Neural cell (in vitro differentiated cells): ENCODE measurements around the gene CYTH3. TPM values are rescaled to one million over a fixed set of nuclear protein-coding genes. Genes with fewer than 3 reads are reported as not detected.
"Not testable (repeated sequence)": the region's sequence is repeated elsewhere in the genome, so short reads cannot be mapped to it uniquely, and the experiment has no call there.

Source experiments
- H2AFZ ChIP-seq: fragments of 200-600, 300-800 bp; sonication (generic), shearing (Covaris generic); 2 replicates; pipeline ENCODE4 v1.6.0; 2014; ENCODE audit warnings: low read depth, mild to moderate bottlenecking, antibody characterized with exemption, low read length, moderate library complexity
- H3F3A ChIP-seq: fragments of 200-600 bp; shearing (Covaris generic); 2 replicates; pipeline ENCODE4 v1.6.1; 2016; ENCODE audit warnings: mild to moderate bottlenecking, moderate library complexity, mixed read lengths, antibody characterized with exemption, low read length; ENCODE audit not compliant: insufficient read depth, poor library complexity, severe bottlenecking
- H3K27ac ChIP-seq: fragments of 200-600, 300-800 bp; sonication (generic), shearing (Covaris generic); 2 replicates; pipeline ENCODE4 v1.5.1; 2014; ENCODE audit warnings: mild to moderate bottlenecking, low read length, moderate library complexity
- H3K27me3 ChIP-seq: fragments of 300-800, 200-600 bp; sonication (generic), shearing (Covaris generic); 2 replicates; pipeline ENCODE4 v1.6.0; 2014; ENCODE audit warnings: mild to moderate bottlenecking, low read depth, low read length, moderate library complexity; ENCODE audit not compliant: insufficient read depth
- H3K36me3 ChIP-seq: fragments of 300-800, 200-600 bp; sonication (generic), shearing (Covaris generic); 2 replicates; pipeline ENCODE4 v1.5.1; 2014; ENCODE audit warnings: mild to moderate bottlenecking, antibody characterized with exemption, low read length, moderate library complexity; ENCODE audit not compliant: insufficient read depth
- H3K4me2 ChIP-seq: fragments of 300-800, 200-600 bp; sonication (generic), shearing (Covaris generic); 2 replicates; pipeline ENCODE4 v1.6.0; 2014; ENCODE audit warnings: mild to moderate bottlenecking, low read length
- H3K4me3 ChIP-seq: fragments of 300-800, 200-600 bp; sonication (generic), shearing (Covaris generic); 2 replicates; pipeline ENCODE4 v1.5.1; 2014; ENCODE audit warnings: mild to moderate bottlenecking, low read length, moderate library complexity
- H3K79me2 ChIP-seq: fragments of 200-600 bp; shearing (Covaris generic); replicated peaks from 2 replicates; pipeline ENCODE4 v1.6.0; 2014; ENCODE audit warnings: mild to moderate bottlenecking, low read length, moderate library complexity; ENCODE audit not compliant: insufficient read depth
- H3K9ac ChIP-seq: fragments of 300-800, 200-600 bp; sonication (generic), shearing (Covaris generic); 2 replicates; pipeline ENCODE4 v1.6.1; 2016; ENCODE audit warnings: mild to moderate bottlenecking, low read length, mixed read lengths
- H3K9me2 ChIP-seq: fragments of 200-600 bp; shearing (Covaris generic); 2 replicates; pipeline ENCODE4 v1.6.1; 2016; ENCODE audit warnings: mild to moderate bottlenecking, low read length, mixed read lengths; ENCODE audit not compliant: insufficient read depth
- H3K9me3 ChIP-seq: fragments of 200-600, 300-800 bp; sonication (generic), shearing (Covaris generic); 2 replicates; pipeline ENCODE4 v1.6.1; 2016; ENCODE audit warnings: mild to moderate bottlenecking, mixed run types, low read length, moderate library complexity, mixed read lengths
- H4K20me1 ChIP-seq: fragments of 200-600 bp; shearing (Covaris generic); 2 replicates; pipeline ENCODE4 v1.6.1; 2016; ENCODE audit warnings: mild to moderate bottlenecking, mixed run types; ENCODE audit not compliant: insufficient read depth
- EP300 ChIP-seq: fragments of 450-650 bp; conservative IDR thresholded peaks from 2 replicates; pipeline ENCODE4 v1.6.1; 2014; ENCODE audit warnings: antibody characterized with exemption, mild to moderate bottlenecking, moderate library complexity; ENCODE audit not compliant: poor library complexity, severe bottlenecking
- EZH2 ChIP-seq: fragments of 200-600, 300-800 bp; shearing (Covaris generic), sonication (generic); IDR thresholded peaks from 2 replicates; pipeline ENCODE4 v1.6.1; 2014; ENCODE audit warnings: antibody characterized with exemption, low read length, borderline replicate concordance, mild to moderate bottlenecking; ENCODE audit not compliant: insufficient read depth, poor library complexity, severe bottlenecking
- MXI1 ChIP-seq: fragments of 450-650 bp; conservative IDR thresholded peaks from 2 replicates; pipeline ENCODE4 v1.6.1; 2014; ENCODE audit warnings: antibody characterized with exemption, mild to moderate bottlenecking; ENCODE audit not compliant: poor library complexity, severe bottlenecking
- POLR2AphosphoS5 ChIP-seq: IDR thresholded peaks from 2 replicates; pipeline ENCODE4 v1.6.1; 2012
- RAD21 ChIP-seq: fragments of 450-650 bp; conservative IDR thresholded peaks from 2 replicates; pipeline ENCODE4 v1.6.1; 2014; ENCODE audit warnings: antibody characterized with exemption, mild to moderate bottlenecking, moderate library complexity
- SMC3 ChIP-seq: fragments of 450-650 bp; conservative IDR thresholded peaks from 2 replicates; pipeline ENCODE4 v1.6.1; 2014; ENCODE audit warnings: antibody characterized with exemption, mild to moderate bottlenecking, moderate library complexity; ENCODE audit not compliant: poor library complexity
- TAF1 ChIP-seq: IDR thresholded peaks from 2 replicates; pipeline ENCODE4 v1.6.1; 2012; ENCODE audit warnings: low read depth
- polyA plus RNA-seq: library from polyadenylated mRNA; depleted of rRNA; stranded (reverse); fragments of >200 nt; gene quantifications from 2 replicates; pipeline ENCODE4 v1.2.3, GENCODE V29; 2014
- TF ChIP-seq, protein P1 (sequence below): IDR thresholded peaks from 2 replicates; pipeline ENCODE4 v1.6.1; 2012; ENCODE audit warnings: borderline replicate concordance
- TF ChIP-seq, protein P2 (sequence below): fragments of 450-650 bp; IDR thresholded peaks from 2 replicates; pipeline ENCODE4 v1.5.1; 2014; ENCODE audit warnings: antibody characterized with exemption, mild to moderate bottlenecking, moderate library complexity; ENCODE audit not compliant: poor library complexity, severe bottlenecking

The CYTH3 gene
- polyA plus RNA-seq, 1 donor from 2014 or later: 33.9 TPM

DNA sequence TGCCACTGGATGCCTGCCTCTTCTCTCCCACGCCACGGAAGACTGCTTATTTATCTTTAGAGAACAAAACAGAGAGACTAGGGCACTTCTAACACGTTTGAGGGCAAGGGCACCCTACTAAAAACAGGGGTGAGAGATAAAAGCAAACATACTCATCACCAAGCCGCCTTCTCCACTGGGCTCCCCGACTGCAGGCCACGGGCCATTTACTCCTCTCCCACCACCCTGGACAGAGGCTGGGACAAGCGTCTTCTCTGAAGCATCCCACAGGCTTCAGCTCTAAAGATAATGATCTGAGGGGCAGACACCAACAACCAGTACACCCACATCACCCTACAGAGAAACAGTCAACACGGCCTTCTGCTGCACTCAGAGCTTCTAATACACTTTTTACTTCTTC lies 78.7 kb downstream of the CYTH3 start:
- H3K79me2 ChIP-seq: no peaks in the 10 kb centered on the region
- no peaks in the 10 kb centered on the region for H4K20me1 ChIP-seq
- H3K9me3 ChIP-seq: no peaks in the 10 kb centered on the region
- no peak overlapping the region for H2AFZ ChIP-seq
- H3F3A ChIP-seq: no peaks in the 10 kb centered on the region
- H3K36me3 ChIP-seq: no peaks in the 10 kb centered on the region
- no peak overlapping the region for H3K4me3 ChIP-seq
- H3K27me3 ChIP-seq: no peaks in the 10 kb centered on the region
- H3K4me2 ChIP-seq: no peak overlapping the region
- H3K9me2 ChIP-seq: no peaks in the 10 kb centered on the region
- no peak overlapping the region for H3K27ac ChIP-seq
- no peak overlapping the region for H3K9ac ChIP-seq
- no peak for TF ChIP-seq POLR2AphosphoS5
- TF ChIP-seq SMC3: no peak
- TF ChIP-seq EP300: no peak
- no peak for TF ChIP-seq RAD21
- TF ChIP-seq, protein P1, sequence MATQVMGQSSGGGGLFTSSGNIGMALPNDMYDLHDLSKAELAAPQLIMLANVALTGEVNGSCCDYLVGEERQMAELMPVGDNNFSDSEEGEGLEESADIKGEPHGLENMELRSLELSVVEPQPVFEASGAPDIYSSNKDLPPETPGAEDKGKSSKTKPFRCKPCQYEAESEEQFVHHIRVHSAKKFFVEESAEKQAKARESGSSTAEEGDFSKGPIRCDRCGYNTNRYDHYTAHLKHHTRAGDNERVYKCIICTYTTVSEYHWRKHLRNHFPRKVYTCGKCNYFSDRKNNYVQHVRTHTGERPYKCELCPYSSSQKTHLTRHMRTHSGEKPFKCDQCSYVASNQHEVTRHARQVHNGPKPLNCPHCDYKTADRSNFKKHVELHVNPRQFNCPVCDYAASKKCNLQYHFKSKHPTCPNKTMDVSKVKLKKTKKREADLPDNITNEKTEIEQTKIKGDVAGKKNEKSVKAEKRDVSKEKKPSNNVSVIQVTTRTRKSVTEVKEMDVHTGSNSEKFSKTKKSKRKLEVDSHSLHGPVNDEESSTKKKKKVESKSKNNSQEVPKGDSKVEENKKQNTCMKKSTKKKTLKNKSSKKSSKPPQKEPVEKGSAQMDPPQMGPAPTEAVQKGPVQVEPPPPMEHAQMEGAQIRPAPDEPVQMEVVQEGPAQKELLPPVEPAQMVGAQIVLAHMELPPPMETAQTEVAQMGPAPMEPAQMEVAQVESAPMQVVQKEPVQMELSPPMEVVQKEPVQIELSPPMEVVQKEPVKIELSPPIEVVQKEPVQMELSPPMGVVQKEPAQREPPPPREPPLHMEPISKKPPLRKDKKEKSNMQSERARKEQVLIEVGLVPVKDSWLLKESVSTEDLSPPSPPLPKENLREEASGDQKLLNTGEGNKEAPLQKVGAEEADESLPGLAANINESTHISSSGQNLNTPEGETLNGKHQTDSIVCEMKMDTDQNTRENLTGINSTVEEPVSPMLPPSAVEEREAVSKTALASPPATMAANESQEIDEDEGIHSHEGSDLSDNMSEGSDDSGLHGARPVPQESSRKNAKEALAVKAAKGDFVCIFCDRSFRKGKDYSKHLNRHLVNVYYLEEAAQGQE: no peak
- TF ChIP-seq, protein P2, sequence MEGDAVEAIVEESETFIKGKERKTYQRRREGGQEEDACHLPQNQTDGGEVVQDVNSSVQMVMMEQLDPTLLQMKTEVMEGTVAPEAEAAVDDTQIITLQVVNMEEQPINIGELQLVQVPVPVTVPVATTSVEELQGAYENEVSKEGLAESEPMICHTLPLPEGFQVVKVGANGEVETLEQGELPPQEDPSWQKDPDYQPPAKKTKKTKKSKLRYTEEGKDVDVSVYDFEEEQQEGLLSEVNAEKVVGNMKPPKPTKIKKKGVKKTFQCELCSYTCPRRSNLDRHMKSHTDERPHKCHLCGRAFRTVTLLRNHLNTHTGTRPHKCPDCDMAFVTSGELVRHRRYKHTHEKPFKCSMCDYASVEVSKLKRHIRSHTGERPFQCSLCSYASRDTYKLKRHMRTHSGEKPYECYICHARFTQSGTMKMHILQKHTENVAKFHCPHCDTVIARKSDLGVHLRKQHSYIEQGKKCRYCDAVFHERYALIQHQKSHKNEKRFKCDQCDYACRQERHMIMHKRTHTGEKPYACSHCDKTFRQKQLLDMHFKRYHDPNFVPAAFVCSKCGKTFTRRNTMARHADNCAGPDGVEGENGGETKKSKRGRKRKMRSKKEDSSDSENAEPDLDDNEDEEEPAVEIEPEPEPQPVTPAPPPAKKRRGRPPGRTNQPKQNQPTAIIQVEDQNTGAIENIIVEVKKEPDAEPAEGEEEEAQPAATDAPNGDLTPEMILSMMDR: no peak
- no peak for TF ChIP-seq MXI1
- TF ChIP-seq EZH2: no peak
- no peak for TF ChIP-seq TAF1

DNA sequence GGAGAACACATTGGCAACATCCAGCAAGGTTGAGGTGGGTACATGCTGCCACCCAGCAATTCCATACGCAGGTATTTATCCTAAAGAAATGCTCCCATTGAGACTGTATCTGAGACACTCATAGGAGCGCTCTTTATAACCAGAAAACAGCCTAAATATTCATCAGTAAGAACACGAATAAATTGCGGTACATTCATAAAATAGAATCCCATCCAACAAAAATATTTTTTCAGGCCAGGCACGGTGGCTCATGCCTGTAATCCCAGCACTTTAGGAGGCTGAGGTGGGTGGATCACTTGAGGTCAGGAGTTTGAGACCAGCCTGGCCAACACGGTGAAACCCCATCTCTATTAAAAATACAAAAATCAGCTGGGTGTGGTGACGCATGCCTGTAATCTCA lies 81.9 kb downstream of the CYTH3 start:
- H3F3A ChIP-seq, H3K36me3 ChIP-seq, H3K4me3 ChIP-seq, H3K9ac ChIP-seq, H3K9me2 ChIP-seq, H3K9me3 ChIP-seq, H4K20me1 ChIP-seq, H3K27ac ChIP-seq, H2AFZ ChIP-seq, H3K27me3 ChIP-seq, H3K4me2 ChIP-seq, H3K79me2 ChIP-seq: not testable (repeated sequence)

DNA sequence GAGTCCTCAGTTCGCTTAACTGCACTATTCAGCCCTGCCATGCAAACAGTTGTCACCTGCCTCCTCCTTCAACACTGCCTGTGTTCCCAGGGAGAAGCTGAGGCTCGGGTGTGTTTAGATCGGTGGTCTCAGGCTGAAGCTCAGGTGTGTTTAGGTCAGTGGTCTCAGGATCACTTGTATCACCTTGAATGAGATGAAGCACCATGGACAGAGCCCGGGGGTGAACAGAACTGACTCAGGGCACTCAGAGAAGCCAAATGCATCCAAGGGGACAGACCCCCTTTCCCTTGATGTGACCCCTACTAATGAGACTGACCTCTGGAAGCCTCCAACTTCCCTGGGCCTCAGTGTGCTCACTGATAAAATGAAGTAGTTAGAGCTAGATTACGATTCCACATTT lies 84.0 kb downstream of the CYTH3 start:
- no peaks in the 10 kb centered on the region for H3K79me2 ChIP-seq
- H3K4me2 ChIP-seq: no peak overlapping the region
- no peak overlapping the region for H3K27ac ChIP-seq

More for the DNA sequence above, 84.0 kb downstream of the CYTH3 start:
- Histone ChIP-seq H4K20me1 (no peaks in the 10 kb centered on the region), H3K9me2 (no peaks in the 10 kb centered on the region), H3K4me3 (no peak overlapping the region), H3K9me3 (no peaks in the 10 kb centered on the region), H3K36me3 (no peaks in the 10 kb centered on the region), H3K27me3 (no peaks in the 10 kb centered on the region), H2AFZ (no peak overlapping the region), H3K9ac (no peak overlapping the region), H3F3A (no peaks in the 10 kb centered on the region)
- TF ChIP-seq POLR2AphosphoS5 (no peak), MXI1 (no peak), EP300 (no peak), TAF1 (no peak), RAD21 (no peak)
- TF ChIP-seq, protein P2: no peak
